OCI-LY7 (cell line): ENCODE results near the gene EFNA5.

ENCODE experiments used
- EZH2phosphoT487 ChIP-seq: fragments of 200-600 bp; sonication (generic); IDR thresholded peaks from 2 replicates; pipeline ENCODE4 v1.6.1; 2018; ENCODE audit warnings: low read depth, borderline replicate concordance, mild to moderate bottlenecking, mixed run types, antibody characterized with exemption, low read length, moderate library complexity, mixed read lengths
- TF ChIP-seq, protein P1 (sequence below): fragments of 200-600 bp; sonication (generic); conservative IDR thresholded peaks from 2 replicates; pipeline ENCODE4 v1.5.1; 2014; ENCODE audit warnings: mild to moderate bottlenecking, antibody characterized with exemption, low read length, moderate library complexity, mixed read lengths

GRCh38 chr5:107419498-107419897 lies 251.2 kb downstream of the EFNA5 start:
- TF ChIP-seq, protein P1, sequence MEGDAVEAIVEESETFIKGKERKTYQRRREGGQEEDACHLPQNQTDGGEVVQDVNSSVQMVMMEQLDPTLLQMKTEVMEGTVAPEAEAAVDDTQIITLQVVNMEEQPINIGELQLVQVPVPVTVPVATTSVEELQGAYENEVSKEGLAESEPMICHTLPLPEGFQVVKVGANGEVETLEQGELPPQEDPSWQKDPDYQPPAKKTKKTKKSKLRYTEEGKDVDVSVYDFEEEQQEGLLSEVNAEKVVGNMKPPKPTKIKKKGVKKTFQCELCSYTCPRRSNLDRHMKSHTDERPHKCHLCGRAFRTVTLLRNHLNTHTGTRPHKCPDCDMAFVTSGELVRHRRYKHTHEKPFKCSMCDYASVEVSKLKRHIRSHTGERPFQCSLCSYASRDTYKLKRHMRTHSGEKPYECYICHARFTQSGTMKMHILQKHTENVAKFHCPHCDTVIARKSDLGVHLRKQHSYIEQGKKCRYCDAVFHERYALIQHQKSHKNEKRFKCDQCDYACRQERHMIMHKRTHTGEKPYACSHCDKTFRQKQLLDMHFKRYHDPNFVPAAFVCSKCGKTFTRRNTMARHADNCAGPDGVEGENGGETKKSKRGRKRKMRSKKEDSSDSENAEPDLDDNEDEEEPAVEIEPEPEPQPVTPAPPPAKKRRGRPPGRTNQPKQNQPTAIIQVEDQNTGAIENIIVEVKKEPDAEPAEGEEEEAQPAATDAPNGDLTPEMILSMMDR, result no peak
- no peak for TF ChIP-seq EZH2phosphoT487
